ENCODE data around the gene XKR8. TPM values are rescaled to one million over a fixed set of nuclear protein-coding genes. Genes with fewer than 3 reads are reported as not detected.

The XKR8 gene
- total and polyA plus RNA-seq, 8 donors = 7.9 to 10.3 (median 8.5) TPM

DNA sequence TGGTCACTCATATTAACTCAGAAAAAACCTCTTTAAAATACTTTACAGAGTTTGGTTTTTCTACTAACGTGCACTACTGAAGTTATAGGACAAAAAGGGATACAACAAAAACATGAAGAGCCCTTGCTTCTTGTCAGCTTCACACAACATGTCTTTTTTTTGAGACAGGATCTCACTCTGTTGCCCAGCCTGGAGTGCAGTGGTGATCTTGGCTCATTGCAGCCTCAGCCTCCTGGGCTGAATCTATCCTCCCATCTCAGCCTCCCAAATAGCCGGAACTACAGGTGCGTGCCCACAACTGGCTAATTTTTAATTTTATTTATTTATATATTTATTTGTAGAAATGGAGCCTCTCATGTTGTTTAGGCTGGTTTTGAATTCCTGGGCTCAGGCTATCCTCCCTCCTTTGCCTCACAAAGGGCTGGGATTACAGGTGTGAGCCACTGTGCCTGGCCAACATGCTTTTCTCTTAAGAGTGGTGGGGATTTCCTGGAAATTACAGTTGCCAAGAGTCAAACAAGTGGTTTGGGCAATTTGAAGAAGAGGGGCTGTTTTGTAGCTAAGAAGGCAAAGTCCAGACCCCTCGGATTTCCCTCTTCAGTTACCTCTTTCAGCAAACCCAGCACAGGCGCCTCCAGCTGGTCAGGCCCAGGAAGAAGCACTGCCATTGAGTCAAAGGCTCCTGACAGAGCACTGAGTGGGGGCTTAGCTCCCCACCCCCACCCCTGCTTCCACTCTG lies 31.4 kb upstream of the XKR8 start:
- no peaks in the 10 kb centered on the region for H3K27me3 ChIP-seq
- no peaks in the 10 kb centered on the region for H3K36me3 ChIP-seq
- intact Hi-C loops (cut with DNase I) = no loop called here

DNA sequence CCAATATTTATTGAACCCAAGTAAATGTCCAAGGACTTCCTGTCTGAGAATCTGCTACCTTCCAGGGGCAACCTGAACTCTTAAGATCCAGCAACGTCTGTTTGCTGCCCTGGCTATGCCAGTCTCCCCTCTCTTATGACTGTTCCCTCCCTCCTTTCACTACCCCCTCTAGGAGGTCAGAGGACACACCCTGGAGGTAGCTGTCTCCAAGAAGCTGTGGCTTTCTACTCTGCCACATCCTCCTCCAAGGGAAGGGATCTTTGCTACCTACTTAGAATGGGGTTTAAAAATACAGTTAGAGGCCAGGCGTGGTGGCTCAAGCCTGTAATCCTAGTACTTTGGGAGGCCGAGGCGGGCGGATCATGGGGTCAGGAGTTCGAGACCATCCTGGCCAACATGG lies 28.6 kb upstream of the XKR8 start:
- H3K27me3 ChIP-seq = no peaks in the 10 kb centered on the region
- TF ChIP-seq CTCF (IDR thresholded peaks at IDR 0.05) = no peak
- no peaks in the 10 kb centered on the region for H3K9me3 ChIP-seq
- H3K4me1 ChIP-seq = peaks cover 5 to 20% of the 10 kb centered on the region in 2 donors
- ATAC-seq = no peak
- no peaks in the 10 kb centered on the region for H3K36me3 ChIP-seq
- DNase-seq = no peak
- intact Hi-C loops (cut with DNase I) = no loop called here
- no peak overlapping the region for H3K4me3 ChIP-seq
- no peak overlapping the region for H3K27ac ChIP-seq

More for the DNA sequence above, 31.4 kb upstream of the XKR8 start:
- H3K4me1 ChIP-seq = peaks cover 0 to 8% of the 10 kb centered on the region in 2 donors
- DNase-seq = no peak
- no peak for ATAC-seq
- H3K27ac ChIP-seq = no peak overlapping the region
- no peaks in the 10 kb centered on the region for H3K9me3 ChIP-seq
- H3K4me3 ChIP-seq = no peak overlapping the region
- no peak for TF ChIP-seq CTCF (IDR thresholded peaks at IDR 0.05)

GRCh38 chr1:27931759-27932158 lies 28.0 kb upstream of the XKR8 start:
- TF ChIP-seq CTCF (IDR thresholded peaks at IDR 0.05) = no peak
- intact Hi-C loops (cut with DNase I) = no loop called here
- Histone ChIP-seq H3K27ac (no peak overlapping the region), H3K36me3 (no peaks in the 10 kb centered on the region), H3K4me1 (peaks cover 5 to 20% of the 10 kb centered on the region in 2 donors), H3K9me3 (no peaks in the 10 kb centered on the region), H3K4me3 (no peak overlapping the region), H3K27me3 (no peaks in the 10 kb centered on the region)
- DNase-seq (no peak), ATAC-seq (no peak)

GRCh38 chr1:27934818-27935549 lies 24.8 kb upstream of the XKR8 start, which contains the start of gene SMPDL3B:
Gene SMPDL3B (plus strand): TSS chr1:27935000. CDS start chr1:27935184, 184 bp downstream.
- TF ChIP-seq CTCF (IDR thresholded peaks at IDR 0.05) = no peak
- DNase-seq (peak in 3 of 4 donors; percentile 57 to 85 (median 75)), ATAC-seq (peak; percentile 98)
- Histone ChIP-seq H3K27me3 (no peaks in the 10 kb centered on the region), H3K4me1 (peaks cover 5 to 22% of the 10 kb centered on the region in 2 donors), H3K9me3 (no peaks in the 10 kb centered on the region), H3K36me3 (no peaks in the 10 kb centered on the region), H3K27ac (peak within 1 kb of the TSS in 1 of 2 donors; percentile 55), H3K4me3 (peak within 1 kb of the TSS; percentile 16 to 34)
- intact Hi-C loops (cut with DNase I) = no loop called here

DNA sequence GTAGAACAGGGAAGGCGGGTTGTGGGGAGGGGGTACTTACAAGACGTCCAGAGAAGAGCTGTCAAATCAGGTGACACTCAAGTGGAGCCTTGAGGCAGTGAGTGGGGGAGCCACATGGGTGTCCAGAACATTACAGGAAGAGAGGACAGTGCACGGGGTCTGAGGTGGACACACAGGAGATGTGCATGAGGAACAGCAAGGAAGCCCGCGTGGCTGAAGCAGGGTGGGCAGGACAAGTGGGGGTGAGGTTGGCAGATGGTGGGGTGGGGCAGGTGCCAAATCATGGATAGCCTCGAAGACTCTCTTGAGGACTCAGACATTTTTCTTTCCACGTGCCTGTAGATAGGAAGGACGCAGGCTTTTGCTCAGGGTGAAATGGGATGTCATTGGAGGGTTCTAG lies 24.1 kb upstream of the XKR8 start:
- peak; percentile 14 for ATAC-seq
- peak overlapping the region; percentile 16 to 34 for H3K4me3 ChIP-seq
- no peak overlapping the region for H3K27ac ChIP-seq

More for the DNA sequence above, 24.1 kb upstream of the XKR8 start:
- Histone ChIP-seq H3K36me3 (no peaks in the 10 kb centered on the region), H3K9me3 (no peaks in the 10 kb centered on the region), H3K27me3 (no peaks in the 10 kb centered on the region), H3K4me1 (peaks cover 5 to 29% of the 10 kb centered on the region in 2 donors)
- DNase-seq = no peak
- TF ChIP-seq CTCF (IDR thresholded peaks at IDR 0.05) = no peak
- intact Hi-C loops (cut with DNase I) = no loop called here
